Testis (tissue), 3 donors: ENCODE results near the gene ZNF524. TPM values are rescaled to one million over a fixed set of nuclear protein-coding genes. Genes with fewer than 3 reads are reported as not detected.
"Not testable (repeated sequence)": the region's sequence is repeated elsewhere in the genome, so short reads cannot be mapped to it uniquely, and the experiment has no call there.

Source experiments
- DNase-seq: peaks from one replicate; pipeline ENCODE4 v3.0.0-alpha.2; 2019
- H3K27ac ChIP-seq, 2 donors: fragments of 200-600 bp; sonication (generic); one replicate each; pipeline ENCODE4 v1.5.1; 2019
- H3K27me3 ChIP-seq: fragments of 200-600 bp; sonication (generic); one replicate; pipeline ENCODE4 v1.5.1; 2019
- H3K36me3 ChIP-seq: fragments of 200-600 bp; sonication (generic); one replicate; pipeline ENCODE4 v1.5.1; 2017; ENCODE audit warnings: low read depth; ENCODE audit errors: missing control alignments
- H3K4me1 ChIP-seq: fragments of 200-600 bp; sonication (generic); one replicate; pipeline ENCODE4 v1.5.1; 2019
- H3K4me3 ChIP-seq, 2 donors: fragments of 200-600 bp; sonication (generic); one replicate each; pipeline ENCODE4 v1.5.1; 2017 to 2019
- H3K9me3 ChIP-seq: fragments of 200-600 bp; sonication (generic); one replicate; pipeline ENCODE4 v1.5.1; 2017
- CTCF ChIP-seq, 3 experiments: fragments of 450-650 bp in 2 of 3; fragments of 200-600 bp in 1 of 3; sonication (generic) in 1 of 3; IDR thresholded peaks; one replicate each; pipeline ENCODE4 v1.5.1; 2016 to 2019; ENCODE audit warnings: antibody characterized with exemption in 3 of 3, mild to moderate bottlenecking in 2 of 3, moderate library complexity in 1 of 3
- POLR2A ChIP-seq: fragments of 450-650 bp; IDR thresholded peaks from one replicate; pipeline ENCODE4 v1.6.1; 2017; ENCODE audit warnings: antibody characterized with exemption, mild to moderate bottlenecking, moderate library complexity
- WGBS, 2 donors: methylation state at CpG; one replicate each; pipeline ENCODE4 v1.1.5; 2018; 5-methylcytosine and 5-hydroxymethylcytosine counted together
- intact Hi-C: fragments of 100-400 bp; cut with DNase I; formaldehyde crosslinking; loops from one replicate; pipeline ENCODE4 v1.15.1; 2023; ENCODE audit warnings: low total_unique reads
- polyA plus RNA-seq: library from polyadenylated mRNA; stranded (reverse); fragments of 350-450 nt; fragmentation: Illumina TruSeq; extraction: RNeasy Lipid Tissue Mini Kit (QIAGEN cat#74804); gene quantifications from one replicate; pipeline ENCODE4 v1.2.3, GENCODE V29; 2014; ENCODE audit warnings: low read depth, low replicate concordance; ENCODE audit not compliant: insufficient read depth
- total RNA-seq, 2 donors: library from RNA; depleted of rRNA; stranded (reverse); fragments of >200 nt; gene quantifications; one replicate each; pipeline ENCODE4 v1.2.3, GENCODE V29; 2016

Gene ZNF524
- total and polyA plus RNA-seq, 3 donors from 2014 or later, result 8.5 to 29.4 (median 25.0) TPM

- Histone ChIP-seq H3K36me3 (no peaks in the 10 kb centered on the region), H3K4me1 (no peaks in the 10 kb centered on the region), H3K27ac (no peak overlapping the region), H3K4me3 (no peak overlapping the region), H3K27me3 (no peaks in the 10 kb centered on the region), H3K9me3 (no peaks in the 10 kb centered on the region)
- no peak for TF ChIP-seq POLR2A
- TF ChIP-seq CTCF (IDR thresholded peaks at IDR 0.05), result no peak
- DNase-seq, result peak; percentile 40
- intact Hi-C loops, result no loop called here
- 51 to 62% methylated on average over 12 of the region's 12 CpGs for WGBS, 2 donors
These were observed 36.8 kb upstream of the ZNF524 start for GRCh38 chr19:55563261-55563690.

- Histone ChIP-seq H3K4me3 (no peak overlapping the region), H3K27me3 (no peaks in the 10 kb centered on the region), H3K27ac (no peak overlapping the region), H3K9me3 (no peaks in the 10 kb centered on the region), H3K4me1 (no peaks in the 10 kb centered on the region), H3K36me3 (no peaks in the 10 kb centered on the region)
- DNase-seq, result no peak
- intact Hi-C loops, result no loop called here
- WGBS, 2 donors, result 44 to 52% methylated on average over 9 of the region's 9 CpGs
- TF ChIP-seq CTCF (IDR thresholded peaks at IDR 0.05) (no peak), POLR2A (no peak)
These were observed 33.3 kb upstream of the ZNF524 start for GRCh38 chr19:55566823-55567222.

GRCh38 chr19:55567708-55568328 is 32.3 kb upstream of the ZNF524 start:
- H3K27ac ChIP-seq, result no peak overlapping the region
- DNase-seq, result no peak
- no peak overlapping the region for H3K4me3 ChIP-seq
- H3K9me3 ChIP-seq, result no peaks in the 10 kb centered on the region
- intact Hi-C loops, result no loop called here
- H3K4me1 ChIP-seq, result no peaks in the 10 kb centered on the region
- TF ChIP-seq CTCF (IDR thresholded peaks at IDR 0.05), result no peak
- TF ChIP-seq POLR2A, result no peak
- H3K36me3 ChIP-seq, result no peaks in the 10 kb centered on the region
- no peaks in the 10 kb centered on the region for H3K27me3 ChIP-seq

GRCh38 chr19:55569477-55569876 is 30.6 kb upstream of the ZNF524 start:
- H3K4me1 ChIP-seq, H3K4me3 ChIP-seq, intact Hi-C loops, H3K27me3 ChIP-seq, H3K27ac ChIP-seq, DNase-seq, H3K36me3 ChIP-seq, H3K9me3 ChIP-seq: not testable (repeated sequence)
- 86 to 95% methylated on average over 4 to 5 of the region's 5 CpGs for WGBS, 2 donors

GRCh38 chr19:55573929-55574328 is 26.2 kb upstream of the ZNF524 start:
- DNase-seq, intact Hi-C loops, H3K4me1 ChIP-seq, H3K27me3 ChIP-seq, H3K4me3 ChIP-seq, H3K36me3 ChIP-seq, H3K9me3 ChIP-seq, H3K27ac ChIP-seq: not testable (repeated sequence)
- 94% methylated on average over 6 of the region's 6 CpGs for WGBS, 2 donors

- Histone ChIP-seq H3K27me3 (no peaks in the 10 kb centered on the region), H3K9me3 (no peaks in the 10 kb centered on the region), H3K27ac (no peak overlapping the region), H3K36me3 (no peaks in the 10 kb centered on the region), H3K4me1 (peaks cover 16% of the 10 kb centered on the region), H3K4me3 (no peak overlapping the region)
- TF ChIP-seq CTCF (IDR thresholded peaks at IDR 0.05) (no peak), POLR2A (no peak)
- DNase-seq, result no peak
- intact Hi-C loops, result no loop called here
- 74 to 78% methylated on average over 5 of the region's 5 CpGs for WGBS, 2 donors
These were observed 23.3 kb upstream of the ZNF524 start for GRCh38 chr19:55576746-55577145.
